Osteocyte (in vitro differentiated cells): ENCODE measurements around the gene INTS3. TPM values are rescaled to one million over a fixed set of nuclear protein-coding genes. Genes with fewer than 3 reads are reported as not detected.

Experiments
- DNase-seq: peaks from one replicate; pipeline ENCODE4 v3.0.0; 2021; ENCODE audit warnings: mixed read lengths; ENCODE audit not compliant: unreplicated experiment; ENCODE audit errors: extremely low spot score
- H3K27ac Mint-ChIP-seq: one replicate; pipeline ENCODE4 v1.8.0; 2021; ENCODE audit warnings: mild to moderate bottlenecking, mixed read lengths; ENCODE audit not compliant: unreplicated experiment
- H3K27me3 Mint-ChIP-seq: one replicate; pipeline ENCODE4 v1.8.0; 2021; ENCODE audit warnings: mixed read lengths; ENCODE audit not compliant: unreplicated experiment
- H3K36me3 Mint-ChIP-seq: one replicate; pipeline ENCODE4 v1.8.0; 2021; ENCODE audit warnings: mixed read lengths; ENCODE audit not compliant: unreplicated experiment
- H3K4me1 Mint-ChIP-seq: one replicate; pipeline ENCODE4 v1.8.0; 2021; ENCODE audit warnings: mixed read lengths; ENCODE audit not compliant: unreplicated experiment
- H3K4me3 Mint-ChIP-seq: one replicate; pipeline ENCODE4 v1.8.0; 2021; ENCODE audit warnings: mild to moderate bottlenecking, moderate library complexity, mixed read lengths; ENCODE audit not compliant: unreplicated experiment
- H3K9me3 Mint-ChIP-seq: one replicate; pipeline ENCODE4 v1.8.0; 2021; ENCODE audit warnings: mixed read lengths; ENCODE audit not compliant: unreplicated experiment
- CTCF ChIP-seq: fragments of 200-600 bp; sonication (generic); IDR thresholded peaks from 2 replicates; pipeline ENCODE4 v1.5.0; 2021; ENCODE audit warnings: antibody characterized with exemption, mild to moderate bottlenecking, moderate library complexity
- total RNA-seq: library from RNA; stranded (reverse); gene quantifications from 2 replicates; pipeline ENCODE4 v1.2.1, GENCODE V29; 2021

The INTS3 gene
- total RNA-seq, 1 donor from 2014 or later: 65.9 TPM

- no peak overlapping the region for H3K4me3 Mint-ChIP-seq
- H3K27me3 Mint-ChIP-seq: peaks cover 7% of the 10 kb centered on the region
- no peak for TF ChIP-seq CTCF
- peaks cover 18% of the 10 kb centered on the region for H3K4me1 Mint-ChIP-seq
- H3K9me3 Mint-ChIP-seq: no peaks in the 10 kb centered on the region
- no peaks in the 10 kb centered on the region for H3K36me3 Mint-ChIP-seq
- no peak overlapping the region for H3K27ac Mint-ChIP-seq
- no peak for DNase-seq
Measured at GRCh38 chr1:153793261-153793972, 65.6 kb downstream of the INTS3 start.

GRCh38 chr1:153793973-153794615 is 66.2 kb downstream of the INTS3 start:
- Mint-ChIP-seq H3K4me3 (no peak overlapping the region), H3K4me1 (peaks cover 18% of the 10 kb centered on the region), H3K27me3 (peaks cover 2% of the 10 kb centered on the region), H3K36me3 (no peaks in the 10 kb centered on the region), H3K9me3 (no peaks in the 10 kb centered on the region), H3K27ac (no peak overlapping the region)
- no peak for DNase-seq
- no peak for TF ChIP-seq CTCF

GRCh38 chr1:153794624-153795329 is 66.9 kb downstream of the INTS3 start:
- DNase-seq: no peak
- no peak for TF ChIP-seq CTCF
- no peak overlapping the region for H3K4me3 Mint-ChIP-seq
- H3K4me1 Mint-ChIP-seq: peaks cover 18% of the 10 kb centered on the region
- H3K9me3 Mint-ChIP-seq: no peaks in the 10 kb centered on the region
- no peaks in the 10 kb centered on the region for H3K36me3 Mint-ChIP-seq
- H3K27ac Mint-ChIP-seq: no peak overlapping the region
- H3K27me3 Mint-ChIP-seq: peaks cover 2% of the 10 kb centered on the region

- TF ChIP-seq CTCF: no peak
- H3K36me3 Mint-ChIP-seq: no peaks in the 10 kb centered on the region
- no peak overlapping the region for H3K27ac Mint-ChIP-seq
- peaks cover 15% of the 10 kb centered on the region for H3K4me1 Mint-ChIP-seq
- H3K9me3 Mint-ChIP-seq: no peaks in the 10 kb centered on the region
- H3K27me3 Mint-ChIP-seq: no peaks in the 10 kb centered on the region
- DNase-seq: no peak
- no peak overlapping the region for H3K4me3 Mint-ChIP-seq
Measured at GRCh38 chr1:153795330-153795837, 67.5 kb downstream of the INTS3 start.
